Body of pancreas (tissue), 4 donors: ENCODE data around the gene FILIP1L.

Experiments used
- POLR2A ChIP-seq, 3 donors: fragments of 450-650 bp; IDR thresholded peaks; one replicate each; pipeline ENCODE4 v1.6.1; 2016; ENCODE audit warnings: antibody characterized with exemption in 3 of 3, mild to moderate bottlenecking in 2 of 3
- TF ChIP-seq, protein P1 (sequence below), 7 experiments: fragments of 450-650 bp in 4 of 7; fragments of 200-600 bp in 3 of 7; sonication (generic) in 3 of 7; IDR thresholded peaks; one replicate each; pipeline ENCODE4 v1.5.1; 2016 to 2019; ENCODE audit warnings: antibody characterized with exemption in 7 of 7

DNA sequence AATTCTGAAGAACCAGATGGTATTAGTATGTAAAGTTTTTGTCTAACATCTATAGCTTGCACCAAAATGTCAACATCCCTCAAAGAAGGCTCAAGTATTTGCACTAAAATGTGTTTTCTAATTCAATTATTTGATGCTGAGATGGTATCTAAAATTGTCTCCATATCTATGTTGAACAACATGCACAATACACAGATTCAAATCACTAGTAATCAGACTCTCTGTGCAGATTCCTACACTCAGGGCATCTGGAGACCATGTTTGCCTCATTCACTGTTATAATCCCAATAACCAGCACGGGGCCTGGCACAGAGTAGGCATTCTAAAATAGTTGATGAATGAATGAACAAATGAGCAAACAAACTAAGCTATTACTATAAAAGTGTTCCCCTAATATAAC lies 2.6 kb downstream of the FILIP1L start:
- TF ChIP-seq, protein P1, sequence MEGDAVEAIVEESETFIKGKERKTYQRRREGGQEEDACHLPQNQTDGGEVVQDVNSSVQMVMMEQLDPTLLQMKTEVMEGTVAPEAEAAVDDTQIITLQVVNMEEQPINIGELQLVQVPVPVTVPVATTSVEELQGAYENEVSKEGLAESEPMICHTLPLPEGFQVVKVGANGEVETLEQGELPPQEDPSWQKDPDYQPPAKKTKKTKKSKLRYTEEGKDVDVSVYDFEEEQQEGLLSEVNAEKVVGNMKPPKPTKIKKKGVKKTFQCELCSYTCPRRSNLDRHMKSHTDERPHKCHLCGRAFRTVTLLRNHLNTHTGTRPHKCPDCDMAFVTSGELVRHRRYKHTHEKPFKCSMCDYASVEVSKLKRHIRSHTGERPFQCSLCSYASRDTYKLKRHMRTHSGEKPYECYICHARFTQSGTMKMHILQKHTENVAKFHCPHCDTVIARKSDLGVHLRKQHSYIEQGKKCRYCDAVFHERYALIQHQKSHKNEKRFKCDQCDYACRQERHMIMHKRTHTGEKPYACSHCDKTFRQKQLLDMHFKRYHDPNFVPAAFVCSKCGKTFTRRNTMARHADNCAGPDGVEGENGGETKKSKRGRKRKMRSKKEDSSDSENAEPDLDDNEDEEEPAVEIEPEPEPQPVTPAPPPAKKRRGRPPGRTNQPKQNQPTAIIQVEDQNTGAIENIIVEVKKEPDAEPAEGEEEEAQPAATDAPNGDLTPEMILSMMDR (IDR thresholded peaks at IDR 0.05), result no peak
- no peak for TF ChIP-seq POLR2A (IDR thresholded peaks at IDR 0.05)
